HG03280 (cell line): ENCODE measurements around the gene BRSK2.

Source experiments
- ATAC-seq: cut with Tn5 transposase; IDR thresholded peaks from one replicate; pipeline ENCODE4 v1.9.1; 2021; ENCODE audit warnings: mild to moderate bottlenecking, moderate library complexity; ENCODE audit not compliant: unreplicated experiment

BRSK2 gene

GRCh38 chr11:1394936-1395772 is 5.4 kb downstream of the BRSK2 start:
- no peak for ATAC-seq

- ATAC-seq = no peak
Observed at GRCh38 chr11:1395773-1396374, 6.1 kb downstream of the BRSK2 start.

- ATAC-seq = no peak
Observed at GRCh38 chr11:1396375-1396841, 6.7 kb downstream of the BRSK2 start.

GRCh38 chr11:1397146-1397861 is 7.6 kb downstream of the BRSK2 start:
- no peak for ATAC-seq

GRCh38 chr11:1397862-1398527 is 8.3 kb downstream of the BRSK2 start:
- no peak for ATAC-seq

GRCh38 chr11:1398528-1399235 is 8.9 kb downstream of the BRSK2 start:
- ATAC-seq = no peak

- ATAC-seq = no peak
Observed at GRCh38 chr11:1399386-1400316, 9.9 kb downstream of the BRSK2 start.

GRCh38 chr11:1400317-1401170 is 10.8 kb downstream of the BRSK2 start:
- ATAC-seq = no peak

- no peak for ATAC-seq
Observed at GRCh38 chr11:1401171-1401445, 11.4 kb downstream of the BRSK2 start.

GRCh38 chr11:1401656-1402221 is 12.0 kb downstream of the BRSK2 start:
- ATAC-seq = no peak

- no peak for ATAC-seq
Observed at GRCh38 chr11:1402355-1403077, 12.8 kb downstream of the BRSK2 start.

GRCh38 chr11:1403078-1403620 is 13.4 kb downstream of the BRSK2 start:
- ATAC-seq = no peak

GRCh38 chr11:1403721-1404460 is 14.2 kb downstream of the BRSK2 start:
- no peak for ATAC-seq

- no peak for ATAC-seq
Observed at GRCh38 chr11:1404461-1405185, 14.9 kb downstream of the BRSK2 start.

GRCh38 chr11:1405186-1406020 is 15.7 kb downstream of the BRSK2 start:
- ATAC-seq = no peak
